T47D (cell line): Measurements from ENCODE around the gene CLDND1.

Experiments
- DNase-seq, 2 experiments: peaks; one replicate each; pipeline versions ENCODE4 v3.0.0 to v3.0.0-alpha.2; 2011 to 2012; ENCODE audit warnings: low read depth in 1 of 2, low spot score in 1 of 2
- JUND ChIP-seq: IDR thresholded peaks from 2 replicates; pipeline ENCODE4 v1.6.1; 2012; ENCODE audit warnings: low read depth
- in situ Hi-C: cut with HindIII; loops from 2 replicates; pipeline ENCODE4 v1.10.0; 2016; ENCODE audit warnings: low sequenced_read_pairs, low pct_unique_long_range_greater_than_20kb

CLDND1 gene

GRCh38 chr3:98541695-98542094 is 19.0 kb upstream of the CLDND1 start:
- TF ChIP-seq JUND = no peak
- no peak for DNase-seq
- in situ Hi-C loops = no loop called here

GRCh38 chr3:98540346-98540745 is 17.6 kb upstream of the CLDND1 start:
- no peak for TF ChIP-seq JUND
- in situ Hi-C loops = no loop called here
- DNase-seq = no peak

GRCh38 chr3:98536456-98537017 is 13.8 kb upstream of the CLDND1 start:
- in situ Hi-C loops = no loop called here
- no peak for TF ChIP-seq JUND
- no peak for DNase-seq

- DNase-seq = no peak
- TF ChIP-seq JUND = no peak
- in situ Hi-C loops = no loop called here
Observed at GRCh38 chr3:98534734-98535133, 12.0 kb upstream of the CLDND1 start.

- DNase-seq = no peak
- no peak for TF ChIP-seq JUND
- in situ Hi-C loops = no loop called here
Observed at GRCh38 chr3:98534168-98534567, 11.5 kb upstream of the CLDND1 start.

- no peak for TF ChIP-seq JUND
- DNase-seq = no peak
- in situ Hi-C loops = no loop called here
Observed at GRCh38 chr3:98532709-98533571, 10.2 kb upstream of the CLDND1 start.

GRCh38 chr3:98532275-98532637 is 9.6 kb upstream of the CLDND1 start:
- in situ Hi-C loops = no loop called here
- DNase-seq = no peak
- TF ChIP-seq JUND = no peak

- TF ChIP-seq JUND = no peak
- in situ Hi-C loops = no loop called here
- DNase-seq = no peak
Observed at GRCh38 chr3:98531622-98532274, 9.0 kb upstream of the CLDND1 start, which contains the start of gene GPR15. Gene GPR15, plus strand, starts transcription at chr3:98531978. Its CDS starts 56 bp downstream, at chr3:98532034.

- in situ Hi-C loops = no loop called here
- no peak for DNase-seq
- no peak for TF ChIP-seq JUND
Observed at GRCh38 chr3:98530676-98531075, 8.0 kb upstream of the CLDND1 start.

GRCh38 chr3:98529856-98530459 is 7.3 kb upstream of the CLDND1 start:
- in situ Hi-C loops = no loop called here
- no peak for DNase-seq
- no peak for TF ChIP-seq JUND

GRCh38 chr3:98528474-98529346 is 6.0 kb upstream of the CLDND1 start:
- TF ChIP-seq JUND = no peak
- in situ Hi-C loops = no loop called here

GRCh38 chr3:98525494-98525893 is 2.8 kb upstream of the CLDND1 start:
- no peak for DNase-seq
- in situ Hi-C loops = no loop called here
- no peak for TF ChIP-seq JUND

More at GRCh38 chr3:98528474-98529346, 6.0 kb upstream of the CLDND1 start:
- DNase-seq = no peak
